Type B pancreatic cell (in vitro differentiated cells): ENCODE results near the gene EXOC7. TPM values are rescaled to one million over a fixed set of nuclear protein-coding genes. Genes with fewer than 3 reads are reported as not detected.

Source experiments
- DNase-seq: peaks from one replicate; pipeline ENCODE4 v3.0.0; 2021; ENCODE audit warnings: mixed read lengths; ENCODE audit not compliant: unreplicated experiment; ENCODE audit errors: extremely low spot score
- H3K27ac Mint-ChIP-seq: 2 replicates; pipeline ENCODE4 v1.8.0; 2021; ENCODE audit warnings: mild to moderate bottlenecking, mixed read lengths
- H3K27me3 Mint-ChIP-seq: 2 replicates; pipeline ENCODE4 v1.8.0; 2021; ENCODE audit warnings: mixed read lengths
- H3K36me3 Mint-ChIP-seq: 2 replicates; pipeline ENCODE4 v1.8.0; 2021; ENCODE audit warnings: mixed read lengths
- H3K4me1 Mint-ChIP-seq: one replicate; pipeline ENCODE4 v1.8.0; 2021; ENCODE audit warnings: mixed read lengths; ENCODE audit not compliant: unreplicated experiment
- H3K4me3 Mint-ChIP-seq: 2 replicates; pipeline ENCODE4 v1.8.0; 2021; ENCODE audit warnings: mild to moderate bottlenecking, mixed read lengths
- H3K9me3 Mint-ChIP-seq: 2 replicates; pipeline ENCODE4 v1.8.0; 2021; ENCODE audit warnings: mixed read lengths
- total RNA-seq: library from RNA; stranded (reverse); gene quantifications from 2 replicates; pipeline ENCODE4 v1.2.1, GENCODE V29; 2021; ENCODE audit warnings: low replicate concordance
- TF ChIP-seq, protein P1 (sequence below): fragments of 200-600 bp; sonication (generic); conservative IDR thresholded peaks from 2 replicates; pipeline ENCODE4 v1.5.0; 2021; ENCODE audit warnings: antibody characterized with exemption, mild to moderate bottlenecking

Gene EXOC7
- total RNA-seq, 1 donor from 2014 or later = 201 TPM

DNA sequence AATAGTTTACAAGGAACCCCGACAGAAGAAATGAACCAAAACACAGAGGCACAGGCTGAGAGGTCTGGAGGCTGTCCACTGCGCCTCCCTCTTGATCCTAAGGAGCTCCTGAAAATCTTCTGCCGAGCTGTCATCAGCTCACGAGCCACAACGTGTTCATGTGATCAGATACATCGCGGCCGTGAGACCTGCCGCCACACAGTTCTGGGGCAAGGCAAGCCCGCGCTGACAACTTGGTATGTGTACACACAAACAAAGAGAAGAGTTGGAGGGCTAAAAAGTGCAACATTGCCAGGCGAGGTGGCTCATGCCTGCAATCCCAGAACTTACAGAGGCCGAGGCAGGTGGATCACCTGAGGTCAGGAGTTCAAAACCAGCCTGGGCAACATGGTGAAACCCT lies 7.6 kb downstream of the EXOC7 start:
- Mint-ChIP-seq H3K36me3 (peaks cover 14% of the 10 kb centered on the region), H3K27ac (no peak overlapping the region), H3K4me3 (no peak overlapping the region), H3K4me1 (no peaks in the 10 kb centered on the region), H3K27me3 (no peaks in the 10 kb centered on the region), H3K9me3 (no peaks in the 10 kb centered on the region)
- TF ChIP-seq, protein P1, sequence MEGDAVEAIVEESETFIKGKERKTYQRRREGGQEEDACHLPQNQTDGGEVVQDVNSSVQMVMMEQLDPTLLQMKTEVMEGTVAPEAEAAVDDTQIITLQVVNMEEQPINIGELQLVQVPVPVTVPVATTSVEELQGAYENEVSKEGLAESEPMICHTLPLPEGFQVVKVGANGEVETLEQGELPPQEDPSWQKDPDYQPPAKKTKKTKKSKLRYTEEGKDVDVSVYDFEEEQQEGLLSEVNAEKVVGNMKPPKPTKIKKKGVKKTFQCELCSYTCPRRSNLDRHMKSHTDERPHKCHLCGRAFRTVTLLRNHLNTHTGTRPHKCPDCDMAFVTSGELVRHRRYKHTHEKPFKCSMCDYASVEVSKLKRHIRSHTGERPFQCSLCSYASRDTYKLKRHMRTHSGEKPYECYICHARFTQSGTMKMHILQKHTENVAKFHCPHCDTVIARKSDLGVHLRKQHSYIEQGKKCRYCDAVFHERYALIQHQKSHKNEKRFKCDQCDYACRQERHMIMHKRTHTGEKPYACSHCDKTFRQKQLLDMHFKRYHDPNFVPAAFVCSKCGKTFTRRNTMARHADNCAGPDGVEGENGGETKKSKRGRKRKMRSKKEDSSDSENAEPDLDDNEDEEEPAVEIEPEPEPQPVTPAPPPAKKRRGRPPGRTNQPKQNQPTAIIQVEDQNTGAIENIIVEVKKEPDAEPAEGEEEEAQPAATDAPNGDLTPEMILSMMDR = no peak
- no peak for DNase-seq

DNA sequence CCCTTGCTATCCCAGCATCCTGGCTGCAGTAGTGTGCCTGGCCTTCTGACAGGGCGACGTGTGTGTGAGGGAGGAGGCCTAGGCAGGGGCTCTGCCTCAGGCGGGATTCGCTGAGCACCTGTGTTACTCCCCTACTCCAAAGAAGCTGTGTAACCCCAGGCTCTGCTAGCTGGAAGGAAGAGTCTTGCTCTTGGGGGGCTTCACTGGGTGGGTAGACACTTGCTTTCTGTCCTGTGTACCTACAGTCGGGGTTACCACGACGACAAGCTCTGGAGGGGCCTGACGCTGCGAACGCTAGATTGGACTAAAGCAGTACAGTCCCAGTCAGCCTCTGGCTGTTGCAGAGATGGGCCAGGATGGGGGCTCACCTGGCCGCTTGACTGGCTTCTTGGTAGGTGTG lies 9.5 kb downstream of the EXOC7 start:
- Mint-ChIP-seq H3K36me3 (peaks cover 6% of the 10 kb centered on the region), H3K27me3 (no peaks in the 10 kb centered on the region), H3K4me1 (no peaks in the 10 kb centered on the region), H3K4me3 (no peak overlapping the region), H3K27ac (no peak overlapping the region), H3K9me3 (no peaks in the 10 kb centered on the region)
- no peak for DNase-seq
- TF ChIP-seq, protein P1 = no peak

- DNase-seq = no peak
- peaks cover 6% of the 10 kb centered on the region for H3K36me3 Mint-ChIP-seq
- H3K4me1 Mint-ChIP-seq = no peaks in the 10 kb centered on the region
- no peak overlapping the region for H3K27ac Mint-ChIP-seq
- no peak overlapping the region for H3K4me3 Mint-ChIP-seq
- no peaks in the 10 kb centered on the region for H3K9me3 Mint-ChIP-seq
- H3K27me3 Mint-ChIP-seq = no peaks in the 10 kb centered on the region
- TF ChIP-seq, protein P1 = no peak
Observed at GRCh38 chr17:76092526-76093413, 10.8 kb downstream of the EXOC7 start.

GRCh38 chr17:76091526-76092286 lies 11.9 kb downstream of the EXOC7 start:
- Mint-ChIP-seq H3K9me3 (no peaks in the 10 kb centered on the region), H3K27me3 (no peaks in the 10 kb centered on the region), H3K27ac (no peak overlapping the region), H3K4me1 (no peaks in the 10 kb centered on the region), H3K4me3 (no peak overlapping the region), H3K36me3 (peaks cover 6% of the 10 kb centered on the region)
- DNase-seq = no peak
- TF ChIP-seq, protein P1 = no peak

- Mint-ChIP-seq H3K4me1 (no peaks in the 10 kb centered on the region), H3K9me3 (no peaks in the 10 kb centered on the region), H3K27me3 (no peaks in the 10 kb centered on the region), H3K4me3 (no peak overlapping the region), H3K36me3 (peaks cover 1% of the 10 kb centered on the region), H3K27ac (no peak overlapping the region)
- TF ChIP-seq, protein P1 = no peak
- DNase-seq = no peak
Observed at GRCh38 chr17:76090517-76091129, 13.0 kb downstream of the EXOC7 start.
